ENCODE results near the gene TRPM8.

Gene TRPM8

GRCh38 chr2:234061624-234062257 is 144.6 kb downstream of the TRPM8 start:
- no peak overlapping the region for H3K4me3 ChIP-seq (ENCODE audit: low read depth, low read length)
- no peak for DNase-seq (ENCODE audit: low read depth)
- TF ChIP-seq CTCF (IDR thresholded peaks at IDR 0.05; ENCODE audit: control insufficient read depth, extremely low read depth, insufficient read depth) = no peak

GRCh38 chr2:234066587-234066986 is 149.4 kb downstream of the TRPM8 start:
- no peak for TF ChIP-seq CTCF (IDR thresholded peaks at IDR 0.05; ENCODE audit: control insufficient read depth, extremely low read depth, insufficient read depth)
- DNase-seq (ENCODE audit: low read depth) = no peak
- no peak overlapping the region for H3K4me3 ChIP-seq (ENCODE audit: low read depth, low read length)

Data from LNCaP clone FGC (cell line).